ENCODE measurements around the gene TMEM229A. TPM values are rescaled to one million over a fixed set of nuclear protein-coding genes. Genes with fewer than 3 reads are reported as not detected.

TMEM229A gene
- total RNA-seq, 4 donors from 2014 or later, result not detected

DNA sequence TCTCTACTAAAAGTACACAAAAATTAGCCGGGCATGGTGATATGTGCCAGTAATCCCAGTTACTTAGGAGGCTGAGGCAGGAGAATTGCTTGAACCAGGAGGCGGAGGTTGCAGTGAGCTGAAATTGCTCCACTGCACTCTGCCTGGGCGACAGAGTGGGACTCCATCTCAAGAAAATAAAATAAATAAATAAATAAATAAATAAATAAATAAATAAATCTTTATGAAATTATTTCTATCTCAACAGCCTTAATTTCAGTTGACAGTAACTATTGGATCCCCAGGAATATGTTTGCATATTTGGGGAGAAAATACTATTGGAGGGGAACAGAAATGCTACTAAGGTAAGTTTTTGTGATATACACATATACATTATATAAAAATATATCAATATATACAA, 20.0 kb downstream of the TMEM229A start:
- TF ChIP-seq, protein P1, sequence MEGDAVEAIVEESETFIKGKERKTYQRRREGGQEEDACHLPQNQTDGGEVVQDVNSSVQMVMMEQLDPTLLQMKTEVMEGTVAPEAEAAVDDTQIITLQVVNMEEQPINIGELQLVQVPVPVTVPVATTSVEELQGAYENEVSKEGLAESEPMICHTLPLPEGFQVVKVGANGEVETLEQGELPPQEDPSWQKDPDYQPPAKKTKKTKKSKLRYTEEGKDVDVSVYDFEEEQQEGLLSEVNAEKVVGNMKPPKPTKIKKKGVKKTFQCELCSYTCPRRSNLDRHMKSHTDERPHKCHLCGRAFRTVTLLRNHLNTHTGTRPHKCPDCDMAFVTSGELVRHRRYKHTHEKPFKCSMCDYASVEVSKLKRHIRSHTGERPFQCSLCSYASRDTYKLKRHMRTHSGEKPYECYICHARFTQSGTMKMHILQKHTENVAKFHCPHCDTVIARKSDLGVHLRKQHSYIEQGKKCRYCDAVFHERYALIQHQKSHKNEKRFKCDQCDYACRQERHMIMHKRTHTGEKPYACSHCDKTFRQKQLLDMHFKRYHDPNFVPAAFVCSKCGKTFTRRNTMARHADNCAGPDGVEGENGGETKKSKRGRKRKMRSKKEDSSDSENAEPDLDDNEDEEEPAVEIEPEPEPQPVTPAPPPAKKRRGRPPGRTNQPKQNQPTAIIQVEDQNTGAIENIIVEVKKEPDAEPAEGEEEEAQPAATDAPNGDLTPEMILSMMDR (IDR thresholded peaks at IDR 0.05; ENCODE audit: low read depth), result no peak

- TF ChIP-seq, protein P1 (IDR thresholded peaks at IDR 0.05; ENCODE audit: low read depth), result no peak
Measured at GRCh38 chr7:124009321-124009720, 23.5 kb downstream of the TMEM229A start.

- TF ChIP-seq, protein P1 (IDR thresholded peaks at IDR 0.05; ENCODE audit: low read depth), result no peak
Measured at GRCh38 chr7:123999703-124000102, 33.2 kb downstream of the TMEM229A start.

GRCh38 chr7:123998921-123999320, 33.9 kb downstream of the TMEM229A start:
- TF ChIP-seq, protein P1 (IDR thresholded peaks at IDR 0.05; ENCODE audit: low read depth), result no peak

- TF ChIP-seq, protein P1 (IDR thresholded peaks at IDR 0.05; ENCODE audit: low read depth), result no peak
Measured at GRCh38 chr7:123996327-123996625, 36.6 kb downstream of the TMEM229A start.

- TF ChIP-seq, protein P1 (IDR thresholded peaks at IDR 0.05; ENCODE audit: low read depth), result no peak
Measured at GRCh38 chr7:123995617-123996326, 37.1 kb downstream of the TMEM229A start.

GRCh38 chr7:123994449-123994848, 38.4 kb downstream of the TMEM229A start:
- TF ChIP-seq, protein P1 (IDR thresholded peaks at IDR 0.05; ENCODE audit: low read depth), result no peak
